Loucy (cell line): ENCODE data around the gene ADIRF.

ENCODE experiments used
- CTCF ChIP-seq: fragments of 200-600 bp; sonication (generic); conservative IDR thresholded peaks from 2 replicates; pipeline ENCODE4 v1.5.1; 2014; ENCODE audit warnings: mild to moderate bottlenecking, antibody characterized with exemption, low read length
- EZH2phosphoT487 ChIP-seq: fragments of 200-600 bp; IDR thresholded peaks from 2 replicates; pipeline ENCODE4 v1.6.1; 2018; ENCODE audit warnings: antibody characterized with exemption, mild to moderate bottlenecking, moderate library complexity, borderline replicate concordance

- TF ChIP-seq CTCF (no peak), EZH2phosphoT487 (no peak)
Measured at GRCh38 chr10:86963341-86963919, 4.9 kb upstream of the ADIRF start.
